NT2/D1 (cell line): ENCODE measurements around the gene RAPGEF4.

ENCODE experiments used
- DNase-seq: peaks from one replicate; pipeline ENCODE4 v3.0.0-alpha.2; 2011; ENCODE audit warnings: low read depth, low spot score
- H3K27me3 ChIP-seq: 2 replicates; pipeline ENCODE4 v1.6.0; 2011; ENCODE audit warnings: mild to moderate bottlenecking; ENCODE audit not compliant: insufficient read length, insufficient read depth
- H3K36me3 ChIP-seq: 2 replicates; pipeline ENCODE4 v1.6.1; 2011; ENCODE audit warnings: mild to moderate bottlenecking, low read length, mixed read lengths; ENCODE audit not compliant: insufficient read depth, insufficient read length
- H3K4me1 ChIP-seq: 2 replicates; pipeline ENCODE4 v1.5.1; 2011; ENCODE audit not compliant: insufficient read depth, insufficient read length
- H3K4me3 ChIP-seq: 2 replicates; pipeline ENCODE4 v1.5.1; 2011; ENCODE audit warnings: low read depth; ENCODE audit not compliant: insufficient read length
- H3K9ac ChIP-seq: 2 replicates; pipeline ENCODE4 v1.6.0; 2011; ENCODE audit warnings: low read depth; ENCODE audit not compliant: insufficient read length
- H3K9me3 ChIP-seq: 2 replicates; pipeline ENCODE4 v1.5.1; 2011; ENCODE audit warnings: mild to moderate bottlenecking, low read length; ENCODE audit not compliant: insufficient read depth
- SUZ12 ChIP-seq: IDR thresholded peaks from 2 replicates; pipeline ENCODE4 v1.6.1; 2011; ENCODE audit not compliant: insufficient read length, insufficient read depth; ENCODE audit errors: extremely low read depth
- YY1 ChIP-seq: IDR thresholded peaks from 2 replicates; pipeline ENCODE4 v1.6.1; 2011; ENCODE audit not compliant: insufficient read length, insufficient read depth
- ZNF274 ChIP-seq: IDR thresholded peaks from 2 replicates; pipeline ENCODE4 v1.6.1; 2011; ENCODE audit warnings: mild to moderate bottlenecking, low read depth, low read length

Gene RAPGEF4

GRCh38 chr2:173079141-173079540, 343.5 kb downstream of the RAPGEF4 start:
- no peak overlapping the region for H3K4me3 ChIP-seq
- H3K4me1 ChIP-seq: no peaks in the 10 kb centered on the region
- H3K36me3 ChIP-seq: peaks cover 4% of the 10 kb centered on the region
- no peaks in the 10 kb centered on the region for H3K9me3 ChIP-seq
- no peak overlapping the region for H3K9ac ChIP-seq
- TF ChIP-seq ZNF274 (no peak), SUZ12 (no peak), YY1 (no peak)
- no peak for DNase-seq
- H3K27me3 ChIP-seq: no peaks in the 10 kb centered on the region

- TF ChIP-seq YY1 (no peak), ZNF274 (no peak), SUZ12 (no peak)
- Histone ChIP-seq H3K9ac (no peak overlapping the region), H3K27me3 (no peaks in the 10 kb centered on the region), H3K4me1 (no peaks in the 10 kb centered on the region), H3K9me3 (no peaks in the 10 kb centered on the region), H3K4me3 (no peak overlapping the region), H3K36me3 (peaks cover 4% of the 10 kb centered on the region)
- DNase-seq: no peak
Measured at GRCh38 chr2:173079973-173080860, 344.6 kb downstream of the RAPGEF4 start.

GRCh38 chr2:173086518-173087213, 351.0 kb downstream of the RAPGEF4 start:
- Histone ChIP-seq H3K4me1 (no peaks in the 10 kb centered on the region), H3K9ac (no peak overlapping the region), H3K4me3 (no peak overlapping the region), H3K27me3 (no peaks in the 10 kb centered on the region), H3K9me3 (no peaks in the 10 kb centered on the region), H3K36me3 (peaks cover 8% of the 10 kb centered on the region)
- TF ChIP-seq SUZ12 (no peak), ZNF274 (no peak), YY1 (no peak)
- no peak for DNase-seq

GRCh38 chr2:173087214-173087581, 351.6 kb downstream of the RAPGEF4 start:
- no peaks in the 10 kb centered on the region for H3K4me1 ChIP-seq
- H3K36me3 ChIP-seq: peaks cover 14% of the 10 kb centered on the region
- H3K9ac ChIP-seq: no peak overlapping the region
- no peak for DNase-seq
- no peaks in the 10 kb centered on the region for H3K27me3 ChIP-seq
- no peaks in the 10 kb centered on the region for H3K9me3 ChIP-seq
- H3K4me3 ChIP-seq: no peak overlapping the region
- TF ChIP-seq ZNF274 (no peak), YY1 (no peak), SUZ12 (no peak)

GRCh38 chr2:173087793-173088496, 352.3 kb downstream of the RAPGEF4 start:
- Histone ChIP-seq H3K27me3 (no peaks in the 10 kb centered on the region), H3K9me3 (no peaks in the 10 kb centered on the region), H3K36me3 (peaks cover 17% of the 10 kb centered on the region), H3K4me1 (no peaks in the 10 kb centered on the region), H3K9ac (no peak overlapping the region), H3K4me3 (no peak overlapping the region)
- TF ChIP-seq ZNF274 (no peak), YY1 (no peak), SUZ12 (no peak)
- DNase-seq: no peak

GRCh38 chr2:173090276-173090877, 354.7 kb downstream of the RAPGEF4 start:
- TF ChIP-seq ZNF274 (no peak), SUZ12 (no peak), YY1 (no peak)
- H3K4me3 ChIP-seq: no peak overlapping the region
- H3K27me3 ChIP-seq: no peaks in the 10 kb centered on the region
- no peak overlapping the region for H3K9ac ChIP-seq
- no peak for DNase-seq
- no peaks in the 10 kb centered on the region for H3K4me1 ChIP-seq
- H3K36me3 ChIP-seq: peaks cover 20% of the 10 kb centered on the region
- H3K9me3 ChIP-seq: no peaks in the 10 kb centered on the region
